Endothelial cell of umbilical vein (primary cell): ENCODE measurements around the gene WDR6. TPM values are rescaled to one million over a fixed set of nuclear protein-coding genes. Genes with fewer than 3 reads are reported as not detected.

Source experiments
- BruUV-seq: library from RNA; stranded (reverse); fragments of 400-500 nt; replicated peaks from 2 replicates; lab custom pipeline; 2021; lab: Mats Ljungman, UMichigan
- CTCF ChIA-PET: fragments of 300-600, 350-600 bp; sonication (Branson Sonifier 250); formaldehyde crosslinking; loops from one replicate; lab custom pipeline; 2021; ENCODE audit warnings: antibody characterized with exemption, inconsistent platforms; lab: Charles Lee
- POLR2A ChIA-PET: fragments of 300-600, 350-600 bp; sonication (Branson Sonifier 250); formaldehyde crosslinking; loops from one replicate; lab custom pipeline; 2021; ENCODE audit warnings: antibody characterized with exemption, inconsistent platforms; lab: Charles Lee
- DNase-seq: peaks from one replicate; pipeline ENCODE4 v3.0.0-alpha.2; 2011; ENCODE audit warnings: low read depth, low spot score
- FAIRE-seq: peaks from 2 replicates; lab custom pipeline; 2011; peaks lifted over from hg19 to GRCh38; lab: Jason Lieb, UNC
- H2AFZ ChIP-seq: 2 replicates; pipeline ENCODE4 v1.6.0; 2012; ENCODE audit warnings: low read depth, low read length, control low read depth, inconsistent platforms
- H3K27ac ChIP-seq: 2 replicates; pipeline ENCODE4 v1.5.1; 2011; ENCODE audit warnings: low read depth, mild to moderate bottlenecking, control low read depth, low read length, moderate library complexity; ENCODE audit not compliant: insufficient read depth
- H3K27me3 ChIP-seq, 2 experiments: 2 replicates each; pipeline versions ENCODE4 v1.6.0 to v1.6.1; 2011; ENCODE audit warnings: low read length in 2 of 2, mixed read lengths in 1 of 2; ENCODE audit not compliant: control insufficient read depth in 2 of 2, insufficient read depth in 2 of 2
- H3K36me3 ChIP-seq, 2 experiments: 2 replicates in 1 of 2; 3 replicates in 1 of 2; pipeline ENCODE4 v1.5.1; 2011; ENCODE audit warnings: low read length in 2 of 2, mild to moderate bottlenecking in 1 of 2, moderate library complexity in 1 of 2; ENCODE audit not compliant: control insufficient read depth in 2 of 2, insufficient read depth in 2 of 2; ENCODE audit errors: extremely low read depth in 1 of 2
- H3K4me1 ChIP-seq: 3 replicates; pipeline ENCODE4 v1.5.1; 2011; ENCODE audit warnings: mild to moderate bottlenecking, low read length; ENCODE audit not compliant: control insufficient read depth, insufficient read depth; ENCODE audit errors: extremely low read depth
- H3K4me2 ChIP-seq: 2 replicates; pipeline ENCODE4 v1.6.1; 2011; ENCODE audit warnings: low read length, control low read depth, mixed read lengths; ENCODE audit not compliant: insufficient read depth
- H3K4me3 ChIP-seq, 3 experiments: fragments of 200-600 bp in 1 of 3; sonication (generic), shearing (Covaris generic) in 1 of 3; replicated peaks in 1 of 3; 2 replicates each; pipeline ENCODE4 v1.5.1; 2011 to 2016; ENCODE audit warnings: control low read depth in 3 of 3, low read length in 3 of 3, mild to moderate bottlenecking in 2 of 3, inconsistent platforms in 1 of 3, low read depth in 1 of 3, moderate library complexity in 1 of 3; ENCODE audit not compliant: insufficient read depth in 1 of 3
- H3K79me2 ChIP-seq: 2 replicates; pipeline ENCODE4 v1.6.0; 2012; ENCODE audit warnings: low read length, inconsistent platforms; ENCODE audit not compliant: control insufficient read depth, insufficient read depth
- H3K9ac ChIP-seq: replicated peaks from 2 replicates; pipeline ENCODE3; 2011; ENCODE audit warnings: low read length, control low read depth; ENCODE audit not compliant: insufficient read depth; ENCODE audit errors: extremely low read depth
- H3K9me1 ChIP-seq: replicated peaks from 3 replicates; pipeline ENCODE4 v1.6.0; 2011; ENCODE audit warnings: mild to moderate bottlenecking, low read length; ENCODE audit not compliant: control insufficient read depth, insufficient read depth; ENCODE audit errors: extremely low read depth
- H3K9me3 ChIP-seq: replicated peaks from 2 replicates; pipeline ENCODE4 v1.5.1; 2012; ENCODE audit warnings: low read length, inconsistent platforms; ENCODE audit not compliant: control insufficient read depth, insufficient read depth
- H4K20me1 ChIP-seq: replicated peaks from 2 replicates; pipeline ENCODE3; 2011; ENCODE audit warnings: mild to moderate bottlenecking, low read length; ENCODE audit not compliant: control insufficient read depth, insufficient read depth; ENCODE audit errors: extremely low read depth
- EZH2 ChIP-seq: IDR thresholded peaks from 2 replicates; pipeline ENCODE4 v1.6.1; 2012; ENCODE audit warnings: borderline replicate concordance, low read depth, mild to moderate bottlenecking, moderate library complexity, low read length, inconsistent platforms; ENCODE audit not compliant: severe bottlenecking
- FOS ChIP-seq: IDR thresholded peaks from 2 replicates; pipeline ENCODE4 v1.6.1; 2011; ENCODE audit warnings: mild to moderate bottlenecking, low read length, moderate library complexity, borderline replicate concordance; ENCODE audit not compliant: insufficient read depth
- GATA2 ChIP-seq: IDR thresholded peaks from 2 replicates; pipeline ENCODE4 v1.7.0; 2011; ENCODE audit warnings: low read depth, mild to moderate bottlenecking, moderate library complexity, mixed read lengths, low read length; ENCODE audit not compliant: insufficient read length, insufficient read depth
- JUN ChIP-seq: IDR thresholded peaks from 2 replicates; pipeline ENCODE4 v1.6.1; 2011; ENCODE audit warnings: borderline replicate concordance, low read depth; ENCODE audit not compliant: insufficient read length, insufficient read depth
- MYC ChIP-seq: IDR thresholded peaks from one replicate; pipeline ENCODE4 v1.6.1; 2011; ENCODE audit warnings: mild to moderate bottlenecking, low read depth, low read length
- POLR2A ChIP-seq: IDR thresholded peaks from 2 replicates; pipeline ENCODE4 v1.6.1; 2012; ENCODE audit warnings: low read depth, mild to moderate bottlenecking, control low read depth, low read length
- POLR2AphosphoS5 ChIP-seq: IDR thresholded peaks from 2 replicates; pipeline ENCODE4 v1.6.1; 2012; ENCODE audit warnings: low read depth, mild to moderate bottlenecking, control low read depth, low read length, moderate library complexity; ENCODE audit not compliant: insufficient read depth
- dilution Hi-C: fragments of 300-500 bp; cut with MboI; formaldehyde crosslinking; loops from one replicate; pipeline ENCODE4 v1.15.0; 2019; ENCODE audit warnings: low sequenced_read_pairs; ENCODE audit not compliant: extremely low pct_ligation_motif_present
- intact Hi-C: fragments of 100-400 bp; cut with micrococcal nuclease; formaldehyde crosslinking; loops from one replicate; pipeline ENCODE4 v1.10.0; 2022
- polyA plus RNA-seq, 4 experiments: library from polyadenylated mRNA; depleted of rRNA in 3 of 4; stranded (reverse) in 3 of 4; unstranded in 1 of 4; fragments of >200 nt; gene quantifications; 2 replicates each; pipeline versions ENCODE4 v1.2.1 to v1.2.3, GENCODE V29; 2011 to 2012; ENCODE audit warnings: missing spikeins in 1 of 4
- total RNA-seq: library from RNA; stranded (reverse); gene quantifications from 2 replicates; pipeline ENCODE4 v1.2.3, GENCODE V29; 2021
- TF ChIP-seq, protein P1 (sequence below), 2 donors: IDR thresholded peaks; 1 replicate in 1 of 2; 2 replicates in 1 of 2; pipeline ENCODE4 v1.5.1; 2011; ENCODE audit warnings: low read length in 2 of 2, mild to moderate bottlenecking in 2 of 2, moderate library complexity in 2 of 2, control low read depth in 1 of 2, inconsistent platforms in 1 of 2, low read depth in 1 of 2; ENCODE audit not compliant: insufficient read depth in 1 of 2; ENCODE audit errors: extremely low read depth in 1 of 2
- TF ChIP-seq, protein P2 (sequence below): IDR thresholded peaks from 2 replicates; pipeline ENCODE4 v1.6.1; 2011; ENCODE audit not compliant: insufficient read depth, insufficient read length

Gene WDR6
- total and polyA plus RNA-seq, 2 donors (not counting 3 experiments of a cell fraction or from before 2014, with no cell fraction given) = 192 to 319 TPM

DNA sequence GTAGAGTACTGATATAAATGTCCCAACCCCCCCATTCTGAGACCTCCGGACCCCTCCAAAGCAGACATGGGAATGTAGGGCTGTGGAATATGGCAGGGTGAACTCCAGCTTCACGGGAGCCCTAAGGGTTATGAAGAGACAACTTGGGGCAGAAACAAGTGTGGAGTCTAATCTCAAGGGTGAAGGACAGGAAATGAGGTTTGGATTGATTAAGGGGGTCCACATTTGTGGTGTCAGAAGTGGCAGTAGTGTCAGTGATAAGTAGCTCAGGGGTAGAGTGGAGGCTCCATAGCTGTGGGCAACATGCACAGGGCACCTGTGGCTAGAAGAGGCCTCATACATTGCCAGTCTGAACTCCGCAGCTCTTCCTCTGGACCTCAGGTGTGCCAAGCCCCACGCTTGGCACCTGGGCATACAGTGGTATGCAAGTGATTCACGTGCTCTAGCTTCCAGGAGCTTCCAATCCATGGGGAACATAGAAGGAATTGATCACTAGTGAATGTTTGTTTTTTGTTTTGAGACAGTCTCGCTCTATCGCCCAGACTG is 21.3 kb upstream of the WDR6 start:
- Histone ChIP-seq H3K9me3 (no peaks in the 10 kb centered on the region), H3K36me3 (peaks cover 11 to 19% of the 10 kb centered on the region in 2 experiments), H4K20me1 (no peaks in the 10 kb centered on the region), H3K27ac (no peak overlapping the region), H3K4me2 (no peak overlapping the region), H3K9ac (no peak overlapping the region), H3K4me3 (no peak overlapping the region), H3K27me3 (no peaks in the 10 kb centered on the region), H3K4me1 (peaks cover 14% of the 10 kb centered on the region), H3K79me2 (peaks cover 7% of the 10 kb centered on the region), H3K9me1 (no peaks in the 10 kb centered on the region), H2AFZ (no peak overlapping the region)
- intact Hi-C loops = no loop called here
- ChIA-PET CTCF (interaction anchor here (1.0 to 8.8 kb wide), 4 partner anchors 23 to 193 kb away, joined by 4 to 254 read pairs (median 66); partner anchors contain the start of genes DALRD3, NDUFAF3 and WDR6), POLR2A (no interaction called here)
- no peak for FAIRE-seq
- TF ChIP-seq FOS (no peak), EZH2 (no peak), MYC (no peak), JUN (no peak), POLR2A (no peak), POLR2AphosphoS5 (no peak), GATA2 (no peak)
- TF ChIP-seq, protein P1, sequence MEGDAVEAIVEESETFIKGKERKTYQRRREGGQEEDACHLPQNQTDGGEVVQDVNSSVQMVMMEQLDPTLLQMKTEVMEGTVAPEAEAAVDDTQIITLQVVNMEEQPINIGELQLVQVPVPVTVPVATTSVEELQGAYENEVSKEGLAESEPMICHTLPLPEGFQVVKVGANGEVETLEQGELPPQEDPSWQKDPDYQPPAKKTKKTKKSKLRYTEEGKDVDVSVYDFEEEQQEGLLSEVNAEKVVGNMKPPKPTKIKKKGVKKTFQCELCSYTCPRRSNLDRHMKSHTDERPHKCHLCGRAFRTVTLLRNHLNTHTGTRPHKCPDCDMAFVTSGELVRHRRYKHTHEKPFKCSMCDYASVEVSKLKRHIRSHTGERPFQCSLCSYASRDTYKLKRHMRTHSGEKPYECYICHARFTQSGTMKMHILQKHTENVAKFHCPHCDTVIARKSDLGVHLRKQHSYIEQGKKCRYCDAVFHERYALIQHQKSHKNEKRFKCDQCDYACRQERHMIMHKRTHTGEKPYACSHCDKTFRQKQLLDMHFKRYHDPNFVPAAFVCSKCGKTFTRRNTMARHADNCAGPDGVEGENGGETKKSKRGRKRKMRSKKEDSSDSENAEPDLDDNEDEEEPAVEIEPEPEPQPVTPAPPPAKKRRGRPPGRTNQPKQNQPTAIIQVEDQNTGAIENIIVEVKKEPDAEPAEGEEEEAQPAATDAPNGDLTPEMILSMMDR (IDR thresholded peaks at IDR 0.05; ENCODE audit: extremely low read depth in 1 of 2, insufficient read depth in 1 of 2, low read depth in 1 of 2, low read length in 2 of 2) = no peak
- TF ChIP-seq, protein P2, sequence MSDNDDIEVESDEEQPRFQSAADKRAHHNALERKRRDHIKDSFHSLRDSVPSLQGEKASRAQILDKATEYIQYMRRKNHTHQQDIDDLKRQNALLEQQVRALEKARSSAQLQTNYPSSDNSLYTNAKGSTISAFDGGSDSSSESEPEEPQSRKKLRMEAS = no peak
- dilution Hi-C loops = no loop called here
- DNase-seq = no peak
- BruUV-seq = no TSS peak
